HepG2 (cell line): ENCODE data around the gene APOBEC3H. TPM values are rescaled to one million over a fixed set of nuclear protein-coding genes. Genes with fewer than 3 reads are reported as not detected.

Experiments used
- ATAC-seq: fragments of 200-7000 bp; cut with Tn5 transposase; 3 replicates; pipeline ENCODE4 v1.9.1; 2020; ENCODE audit warnings: mild to moderate bottlenecking, moderate library complexity
- BruUV-seq: library from RNA; stranded (reverse); fragments of 400-500 nt; replicated peaks from 2 replicates; lab custom pipeline; 2021; lab: Mats Ljungman, UMichigan
- CTCF ChIA-PET: fragments of 300-600 bp; formaldehyde crosslinking; extraction: SDS; loops from one replicate; lab custom pipeline; 2021; ENCODE audit warnings: low total read pairs, inconsistent platforms, low intra/inter-chr PET ratio; lab: Yijun Ruan, JAX
- POLR2A ChIA-PET: fragments of 350-600 bp; sonication (Branson Sonifier 250); formaldehyde crosslinking; loops from one replicate; lab custom pipeline; 2020; ENCODE audit warnings: antibody characterized with exemption, inconsistent platforms; lab: Yijun Ruan, JAX
- DNase-seq: peaks from one replicate; pipeline ENCODE4 v3.0.0-alpha.2; 2015; ENCODE audit warnings: low spot score
- FAIRE-seq: peaks from 3 replicates; lab custom pipeline; 2011; peaks lifted over from hg19 to GRCh38; lab: Jason Lieb, UNC
- H2AFZ ChIP-seq: one replicate; pipeline ENCODE4 v1.6.1; 2011; ENCODE audit warnings: low read length, inconsistent platforms
- H3K27ac ChIP-seq: fragments of 300-600 bp; 3 replicates; pipeline ENCODE4 v1.8.0; 2011; ENCODE audit warnings: mixed run types, mild to moderate bottlenecking, mixed read lengths, low read length, inconsistent platforms; ENCODE audit not compliant: insufficient read depth; ENCODE audit errors: extremely low read length
- H3K27me3 ChIP-seq, 2 experiments: fragments of 200-600 bp in 1 of 2; 2 replicates in 1 of 2; 3 replicates in 1 of 2; pipeline versions ENCODE4 v1.6.0 to v1.8.0; 2011; ENCODE audit warnings: low read length in 2 of 2, mild to moderate bottlenecking in 2 of 2, moderate library complexity in 2 of 2, inconsistent platforms in 1 of 2; ENCODE audit not compliant: insufficient read depth in 2 of 2, control insufficient read depth in 1 of 2
- H3K36me3 ChIP-seq, 2 experiments: fragments of 200-600 bp in 1 of 2; replicated peaks in 1 of 2; 2 replicates in 1 of 2; 3 replicates in 1 of 2; pipeline versions ENCODE4 v1.5.1 to v1.8.0; 2011; ENCODE audit warnings: low read length in 2 of 2, inconsistent platforms in 1 of 2; ENCODE audit not compliant: insufficient read depth in 2 of 2, control insufficient read depth in 1 of 2
- H3K4me1 ChIP-seq: 2 replicates; pipeline ENCODE4 v1.5.1; 2012; ENCODE audit warnings: low read length, inconsistent platforms; ENCODE audit not compliant: insufficient read depth
- H3K4me2 ChIP-seq: 2 replicates; pipeline ENCODE4 v1.6.0; 2011; ENCODE audit warnings: low read depth, low read length, inconsistent platforms
- H3K4me3 ChIP-seq, 3 experiments: fragments of 200-600 bp in 1 of 3; sonication (generic), shearing (Covaris generic) in 1 of 3; replicated peaks in 1 of 3; 2 replicates each; pipeline ENCODE4 v1.5.1; 2011 to 2016; ENCODE audit warnings: low read length in 3 of 3, inconsistent platforms in 2 of 3, low read depth in 2 of 3, mild to moderate bottlenecking in 2 of 3, control low read depth in 1 of 3, mixed read lengths in 1 of 3; ENCODE audit not compliant: insufficient read depth in 1 of 3
- H3K79me2 ChIP-seq: one replicate; pipeline ENCODE4 v1.6.1; 2011; ENCODE audit warnings: low read length, inconsistent platforms; ENCODE audit not compliant: insufficient read depth
- H3K9ac ChIP-seq: 2 replicates; pipeline ENCODE4 v1.6.0; 2011; ENCODE audit warnings: mild to moderate bottlenecking, low read depth, low read length, inconsistent platforms; ENCODE audit not compliant: insufficient read depth
- H3K9me3 ChIP-seq: 2 replicates; pipeline ENCODE4 v1.5.1; 2012; ENCODE audit warnings: mild to moderate bottlenecking, low read length
- H4K20me1 ChIP-seq: 2 replicates; pipeline ENCODE4 v1.6.0; 2011; ENCODE audit warnings: inconsistent platforms, mild to moderate bottlenecking, low read length, moderate library complexity; ENCODE audit not compliant: insufficient read depth
- DNMT3B ChIP-seq: conservative IDR thresholded peaks from 2 replicates; pipeline ENCODE4 v1.6.1; 2016; ENCODE audit warnings: missing biosample characterization, control low read depth
- ETV5 ChIP-seq: IDR thresholded peaks from 2 replicates; pipeline ENCODE4 v1.6.1; 2018; ENCODE audit warnings: missing biosample characterization, missing genetic modification reagents, inconsistent platforms, borderline replicate concordance
- ZNF333 ChIP-seq: sonication (generic); formaldehyde crosslinking; IDR thresholded peaks from 2 replicates; pipeline ENCODE4 v1.4.0; 2020; ENCODE audit warnings: mild to moderate bottlenecking, missing genetic modification reagents, borderline replicate concordance
- WGBS: methylation state at CpG from one replicate; pipeline ENCODE4 v1.1.6; 2017; ENCODE audit warnings: low lambda C conversion rate; 5-methylcytosine and 5-hydroxymethylcytosine counted together
- in situ Hi-C: cut with HindIII; loops from 2 replicates; pipeline ENCODE4 v1.10.0; 2017; ENCODE audit warnings: low pct_unique_long_range_greater_than_20kb; ENCODE audit not compliant: extremely low pct_ligation_motif_present
- intact Hi-C: fragments of 100-400 bp; cut with micrococcal nuclease; formaldehyde crosslinking; loops from one replicate; pipeline ENCODE4 v1.10.0; 2022; ENCODE audit not compliant: unreplicated experiment
- polyA plus RNA-seq, 8 experiments: library from polyadenylated mRNA; depleted of rRNA in 3 of 8; stranded (reverse) in 7 of 8; unstranded in 1 of 8; fragments of >200 nt; fragmentation: Illumina TruSeq in 4 of 8; extraction: Trizol in 4 of 8; gene quantifications; 2 replicates each; pipeline versions ENCODE4 v1.2.1 to v1.2.3, GENCODE V29; 2011 to 2016; ENCODE audit warnings: low read depth in 4 of 8, missing spikeins in 1 of 8, mixed read lengths in 1 of 8; ENCODE audit not compliant: insufficient read depth in 1 of 8
- total RNA-seq, 5 experiments: library from RNA; depleted of rRNA; stranded (reverse); fragments of >200 nt; fragmentation: Illumina TruSeq; extraction: Trizol; gene quantifications; 2 replicates each; pipeline ENCODE4 v1.2.3, GENCODE V29; 2016; ENCODE audit warnings: low read depth in 1 of 5
- TF ChIP-seq, protein P1 (sequence below): sonication (generic); formaldehyde crosslinking; IDR thresholded peaks from 2 replicates; pipeline ENCODE4 v1.8.1; 2023; ENCODE audit warnings: mild to moderate bottlenecking, missing genetic modification reagents
- TF ChIP-seq, protein P2 (sequence below): sonication (generic); formaldehyde crosslinking; IDR thresholded peaks from 2 replicates; pipeline ENCODE4 v1.4.0; 2020; ENCODE audit warnings: missing genetic modification reagents
- TF ChIP-seq, protein P3 (sequence below): IDR thresholded peaks from 2 replicates; pipeline ENCODE4 v1.6.1; 2016; ENCODE audit warnings: missing compliant biosample characterization, missing genetic modification reagents, borderline replicate concordance
- TF ChIP-seq, protein P4 (sequence below): sonication (generic); formaldehyde crosslinking; IDR thresholded peaks from 2 replicates; pipeline ENCODE4 v1.4.0; 2020; ENCODE audit warnings: mild to moderate bottlenecking, missing genetic modification reagents

The APOBEC3H gene
- total and polyA plus RNA-seq, 2 of the 13 experiments (the other 11 are each of a cell fraction or from before 2014, with no cell fraction given): 0.18 to 0.31 TPM

DNA sequence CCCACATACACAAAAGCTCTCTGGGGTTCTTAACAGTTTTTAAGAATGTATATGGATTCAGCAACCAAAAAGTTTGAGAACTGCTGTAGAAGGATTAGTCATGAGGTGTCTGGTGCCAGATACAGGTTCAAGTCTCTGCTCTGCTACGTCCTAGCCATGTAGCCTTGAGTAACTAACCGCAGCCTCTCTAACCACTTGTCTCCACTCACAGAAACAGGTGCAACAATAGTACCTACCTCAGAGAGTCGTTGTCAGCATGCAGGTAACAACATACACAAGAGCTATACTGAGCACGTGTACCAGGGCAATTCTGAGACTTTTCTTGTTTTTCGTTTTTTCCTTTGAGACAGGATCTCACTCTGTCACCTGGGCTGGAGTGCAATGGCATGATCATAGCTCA is 28.6 kb downstream of the APOBEC3H start:
- TF ChIP-seq DNMT3B (no peak), ETV5 (no peak), ZNF333 (CRISPR knock-in tag) (no peak)
- TF ChIP-seq, protein P1, sequence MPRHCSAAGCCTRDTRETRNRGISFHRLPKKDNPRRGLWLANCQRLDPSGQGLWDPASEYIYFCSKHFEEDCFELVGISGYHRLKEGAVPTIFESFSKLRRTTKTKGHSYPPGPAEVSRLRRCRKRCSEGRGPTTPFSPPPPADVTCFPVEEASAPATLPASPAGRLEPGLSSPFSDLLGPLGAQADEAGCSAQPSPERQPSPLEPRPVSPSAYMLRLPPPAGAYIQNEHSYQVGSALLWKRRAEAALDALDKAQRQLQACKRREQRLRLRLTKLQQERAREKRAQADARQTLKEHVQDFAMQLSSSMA (CRISPR knock-in tag): no peak
- TF ChIP-seq, protein P2, sequence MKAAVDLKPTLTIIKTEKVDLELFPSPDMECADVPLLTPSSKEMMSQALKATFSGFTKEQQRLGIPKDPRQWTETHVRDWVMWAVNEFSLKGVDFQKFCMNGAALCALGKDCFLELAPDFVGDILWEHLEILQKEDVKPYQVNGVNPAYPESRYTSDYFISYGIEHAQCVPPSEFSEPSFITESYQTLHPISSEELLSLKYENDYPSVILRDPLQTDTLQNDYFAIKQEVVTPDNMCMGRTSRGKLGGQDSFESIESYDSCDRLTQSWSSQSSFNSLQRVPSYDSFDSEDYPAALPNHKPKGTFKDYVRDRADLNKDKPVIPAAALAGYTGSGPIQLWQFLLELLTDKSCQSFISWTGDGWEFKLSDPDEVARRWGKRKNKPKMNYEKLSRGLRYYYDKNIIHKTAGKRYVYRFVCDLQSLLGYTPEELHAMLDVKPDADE: no peak
- TF ChIP-seq, protein P3, sequence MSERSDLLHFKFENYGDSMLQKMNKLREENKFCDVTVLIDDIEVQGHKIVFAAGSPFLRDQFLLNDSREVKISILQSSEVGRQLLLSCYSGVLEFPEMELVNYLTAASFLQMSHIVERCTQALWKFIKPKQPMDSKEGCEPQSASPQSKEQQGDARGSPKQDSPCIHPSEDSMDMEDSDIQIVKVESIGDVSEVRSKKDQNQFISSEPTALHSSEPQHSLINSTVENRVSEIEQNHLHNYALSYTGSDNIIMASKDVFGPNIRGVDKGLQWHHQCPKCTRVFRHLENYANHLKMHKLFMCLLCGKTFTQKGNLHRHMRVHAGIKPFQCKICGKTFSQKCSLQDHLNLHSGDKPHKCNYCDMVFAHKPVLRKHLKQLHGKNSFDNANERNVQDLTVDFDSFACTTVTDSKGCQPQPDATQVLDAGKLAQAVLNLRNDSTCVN (CRISPR knock-in tag): no peak
- TF ChIP-seq, protein P4, sequence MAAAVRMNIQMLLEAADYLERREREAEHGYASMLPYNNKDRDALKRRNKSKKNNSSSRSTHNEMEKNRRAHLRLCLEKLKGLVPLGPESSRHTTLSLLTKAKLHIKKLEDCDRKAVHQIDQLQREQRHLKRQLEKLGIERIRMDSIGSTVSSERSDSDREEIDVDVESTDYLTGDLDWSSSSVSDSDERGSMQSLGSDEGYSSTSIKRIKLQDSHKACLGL (CRISPR knock-in tag): no peak
- peaks cover 1 to 2% of the 10 kb centered on the region in 2 experiments; a peak in 1 of 5 replicates for H3K27me3 ChIP-seq

More for the DNA sequence above, 28.6 kb downstream of the APOBEC3H start:
- CTCF ChIA-PET: no interaction called here
- POLR2A ChIA-PET: no interaction called here
- no peak overlapping the region for H3K4me3 ChIP-seq
- H4K20me1 ChIP-seq: no peaks in the 10 kb centered on the region
- peaks cover 24% of the 10 kb centered on the region for H3K4me1 ChIP-seq
- no peak overlapping the region for H2AFZ ChIP-seq
- no peak overlapping the region for H3K27ac ChIP-seq
- H3K9me3 ChIP-seq: no peaks in the 10 kb centered on the region
- no TSS peak for BruUV-seq
- ATAC-seq: no peak
- no peaks in the 10 kb centered on the region for H3K79me2 ChIP-seq
- no peak for DNase-seq
- no peak for FAIRE-seq
- in situ Hi-C loops: loop anchor here (10.0 kb wide), 1 partner anchor 251 kb away; the partner anchor contains the start of gene CBX6
- no peak overlapping the region for H3K9ac ChIP-seq
- H3K4me2 ChIP-seq: no peak overlapping the region
- no peaks in the 10 kb centered on the region for H3K36me3 ChIP-seq
- intact Hi-C loops: no loop called here
- 31% methylated on average over 5 of the region's 5 CpGs for WGBS
